Stimulated activated CD4-positive, alpha-beta T cell treated with anti-CD3 and anti-CD28 coated beads, Interleukin-4, amount 100 ng/mL, for 1 hour (primary cell): ENCODE results near the gene DNMT3A.

Experiments
- DNase-seq: peaks from one replicate; pipeline ENCODE4 v3.0.0-alpha.2; 2020

The DNMT3A gene

DNA sequence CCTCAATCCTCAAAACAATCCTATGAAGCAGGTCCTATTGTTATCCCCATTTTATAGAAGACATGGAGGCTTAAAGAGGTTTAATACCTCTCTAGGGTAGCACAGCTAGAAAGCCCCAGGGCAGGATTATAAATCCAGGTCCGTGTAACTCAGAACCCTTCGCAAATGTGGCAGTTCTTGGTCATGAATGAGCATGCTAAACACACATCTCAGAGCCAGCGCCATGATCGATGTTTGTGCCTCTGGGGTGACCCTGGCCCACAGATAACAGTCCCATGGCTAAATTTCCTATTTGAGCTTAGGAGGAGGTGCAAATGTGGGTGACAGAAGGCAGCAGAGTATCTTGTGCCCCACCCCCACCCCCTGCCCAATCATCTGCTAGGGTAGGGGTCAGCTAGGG lies 17.5 kb downstream of the DNMT3A start:
- DNase-seq = no peak

DNA sequence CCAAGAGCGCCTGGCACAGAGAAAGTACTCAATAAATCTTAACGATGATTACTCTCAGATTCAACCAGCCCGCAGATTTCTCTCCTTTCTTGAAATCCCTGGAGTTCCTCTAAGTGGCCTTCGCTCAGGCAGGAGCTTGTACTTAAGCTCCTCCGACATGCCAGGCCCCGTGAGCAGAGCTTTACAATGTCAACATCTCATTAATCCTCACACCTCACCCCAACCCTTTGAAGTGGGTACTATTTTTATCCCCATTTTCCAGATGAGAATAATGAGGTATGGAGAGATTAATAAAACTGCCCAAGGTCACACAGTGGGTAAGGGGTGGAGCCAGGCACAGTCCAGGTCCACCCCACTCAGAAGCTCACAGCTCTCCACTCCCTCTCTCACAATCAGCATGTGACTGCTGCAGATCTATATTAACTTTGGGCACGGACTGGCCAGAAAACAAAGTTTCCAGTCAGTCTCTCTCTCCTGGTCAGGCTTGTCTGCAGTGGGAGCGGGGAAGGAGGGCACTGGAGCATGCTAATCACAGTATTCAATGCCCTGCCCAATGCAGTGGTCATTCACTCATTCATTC lies 18.0 kb downstream of the DNMT3A start:
- DNase-seq = no peak

DNA sequence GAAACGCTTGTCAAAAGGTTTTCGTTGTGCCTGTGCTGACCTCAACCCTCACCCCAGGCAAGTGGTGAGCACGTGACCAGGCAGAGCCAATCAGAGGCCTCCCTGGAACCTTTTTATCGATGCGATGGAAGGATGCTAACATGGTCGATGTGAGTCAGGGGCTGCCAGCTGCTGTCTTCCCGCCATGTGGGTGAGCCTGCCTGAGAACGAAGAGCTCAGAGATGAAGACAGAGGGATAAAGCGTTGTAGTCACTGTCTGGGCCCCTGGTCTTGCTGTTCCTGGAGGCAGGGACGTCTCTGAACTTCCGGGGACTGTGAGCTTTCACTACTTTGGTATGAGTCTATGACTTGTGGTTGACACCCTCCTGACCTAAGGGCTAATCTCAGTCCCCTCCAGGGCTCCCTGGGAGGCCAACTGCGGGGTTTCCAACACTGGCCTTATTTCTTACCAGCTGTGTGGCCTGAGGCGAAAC lies 18.6 kb downstream of the DNMT3A start:
- peak; percentile 47 for DNase-seq

DNA sequence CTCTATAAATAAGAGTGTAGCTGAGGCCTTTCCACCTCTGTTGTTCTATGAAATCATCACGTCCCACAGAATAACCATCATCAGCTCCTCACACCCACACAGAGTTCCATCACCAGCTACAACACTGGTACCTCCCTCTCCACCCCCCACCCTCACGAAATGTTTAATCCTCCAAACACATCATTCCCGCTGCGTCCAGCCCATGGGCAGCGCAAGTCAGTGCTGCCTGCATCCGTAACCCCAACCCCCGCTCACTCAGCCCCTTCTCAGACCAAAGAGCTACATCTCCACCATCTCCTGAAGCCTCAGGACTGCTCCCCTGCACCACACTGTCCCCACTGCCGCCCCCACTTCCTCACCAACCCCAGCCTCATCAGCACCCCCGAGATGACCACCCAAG lies 19.4 kb downstream of the DNMT3A start:
- DNase-seq = no peak

DNA sequence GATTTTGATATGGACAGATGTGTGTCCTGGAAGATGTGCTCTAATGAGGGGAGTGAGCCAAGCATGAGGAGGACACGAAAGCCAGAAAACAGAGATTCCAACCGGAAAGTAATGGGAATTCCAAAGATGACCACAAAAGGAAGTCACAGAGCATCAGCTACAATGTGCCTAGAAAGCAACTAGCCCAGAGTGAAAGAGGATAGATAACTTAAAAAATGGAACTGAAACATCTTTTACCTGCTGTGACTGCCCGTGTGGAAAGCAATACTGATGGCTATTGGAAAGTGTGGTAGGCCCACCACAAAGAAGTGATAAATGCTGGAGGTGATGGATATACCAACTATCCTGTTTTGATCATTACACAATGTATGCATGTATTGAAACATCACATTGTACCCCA lies 21.6 kb downstream of the DNMT3A start:
- DNase-seq = no peak

DNA sequence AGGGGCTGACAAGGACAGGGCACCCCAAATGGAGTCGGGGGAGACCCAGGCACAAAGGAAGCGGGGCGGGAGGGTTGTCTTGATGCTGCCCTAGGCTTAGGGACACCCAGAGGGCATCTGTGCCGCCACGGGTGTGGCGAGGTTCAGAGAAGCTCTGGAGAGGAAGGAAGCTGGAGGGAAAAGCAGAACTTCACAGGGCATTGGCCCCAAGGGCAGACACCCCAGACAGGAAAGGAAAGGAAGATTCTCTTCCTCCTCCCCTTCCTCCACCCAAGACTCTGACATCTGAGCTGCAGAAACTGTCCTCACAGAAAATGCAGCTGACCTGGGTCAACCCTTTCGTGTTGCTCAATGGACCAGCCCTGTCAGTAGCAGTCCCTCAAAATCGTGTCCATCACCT lies 25.6 kb downstream of the DNMT3A start:
- no peak for DNase-seq

DNA sequence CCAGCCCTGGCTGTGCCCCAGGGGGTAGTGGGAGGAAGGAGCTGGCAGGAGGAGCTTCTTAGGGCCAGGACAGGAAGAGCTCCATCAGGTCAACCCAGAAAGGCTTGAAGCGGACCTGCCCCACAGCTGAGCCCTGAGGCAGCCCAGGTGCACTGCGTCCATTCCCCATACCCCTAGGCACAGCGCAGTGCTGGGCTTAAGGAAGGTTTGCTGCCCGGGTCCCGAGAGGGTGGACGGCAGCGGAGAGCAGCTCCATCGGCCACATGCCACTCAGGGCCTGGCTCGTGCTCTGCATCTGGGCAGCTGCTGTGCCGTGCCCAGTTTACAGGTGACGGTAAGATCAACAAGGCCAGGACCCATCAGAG lies 26.4 kb downstream of the DNMT3A start:
- DNase-seq = no peak

DNA sequence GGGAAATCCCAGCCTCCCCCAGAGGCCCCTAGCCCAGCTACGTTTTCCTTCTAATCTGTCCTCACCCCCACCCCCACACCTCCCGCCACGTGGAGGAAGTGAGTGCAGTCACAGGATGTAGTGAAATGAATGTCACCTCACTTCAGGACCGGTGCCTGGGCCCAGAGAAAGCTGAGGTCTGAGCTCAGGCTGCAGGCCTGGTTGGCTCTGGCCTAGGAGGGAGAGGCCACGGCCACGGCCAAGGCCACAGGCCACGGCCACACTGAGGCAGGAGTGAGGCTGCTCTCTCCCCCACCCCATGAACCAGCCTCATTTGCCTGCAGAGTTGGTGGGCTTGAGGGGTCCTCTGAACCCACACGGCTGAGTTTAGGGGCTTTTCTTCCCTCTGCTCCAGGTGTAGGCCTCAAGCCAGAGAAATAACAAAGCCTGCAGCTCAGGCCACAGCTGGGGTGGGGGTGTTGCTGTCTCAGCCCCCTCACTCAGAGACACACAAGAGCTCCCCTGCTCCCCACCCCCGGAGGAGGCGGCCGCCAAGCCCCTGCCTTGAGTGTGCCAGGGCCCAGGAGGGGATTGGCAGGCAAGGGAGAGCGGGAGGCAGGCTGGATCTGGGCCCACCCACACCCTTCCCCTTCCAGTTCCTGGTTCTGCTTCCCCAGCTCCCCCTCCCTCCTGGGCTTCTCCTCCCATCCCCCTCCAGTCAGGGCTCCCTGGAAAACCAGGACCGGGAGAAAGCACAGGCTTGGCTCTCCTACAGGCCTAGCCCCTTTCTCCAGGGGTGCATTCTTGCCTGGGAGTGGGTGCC lies 27.0 kb downstream of the DNMT3A start:
- peak; percentile 92 for DNase-seq

DNA sequence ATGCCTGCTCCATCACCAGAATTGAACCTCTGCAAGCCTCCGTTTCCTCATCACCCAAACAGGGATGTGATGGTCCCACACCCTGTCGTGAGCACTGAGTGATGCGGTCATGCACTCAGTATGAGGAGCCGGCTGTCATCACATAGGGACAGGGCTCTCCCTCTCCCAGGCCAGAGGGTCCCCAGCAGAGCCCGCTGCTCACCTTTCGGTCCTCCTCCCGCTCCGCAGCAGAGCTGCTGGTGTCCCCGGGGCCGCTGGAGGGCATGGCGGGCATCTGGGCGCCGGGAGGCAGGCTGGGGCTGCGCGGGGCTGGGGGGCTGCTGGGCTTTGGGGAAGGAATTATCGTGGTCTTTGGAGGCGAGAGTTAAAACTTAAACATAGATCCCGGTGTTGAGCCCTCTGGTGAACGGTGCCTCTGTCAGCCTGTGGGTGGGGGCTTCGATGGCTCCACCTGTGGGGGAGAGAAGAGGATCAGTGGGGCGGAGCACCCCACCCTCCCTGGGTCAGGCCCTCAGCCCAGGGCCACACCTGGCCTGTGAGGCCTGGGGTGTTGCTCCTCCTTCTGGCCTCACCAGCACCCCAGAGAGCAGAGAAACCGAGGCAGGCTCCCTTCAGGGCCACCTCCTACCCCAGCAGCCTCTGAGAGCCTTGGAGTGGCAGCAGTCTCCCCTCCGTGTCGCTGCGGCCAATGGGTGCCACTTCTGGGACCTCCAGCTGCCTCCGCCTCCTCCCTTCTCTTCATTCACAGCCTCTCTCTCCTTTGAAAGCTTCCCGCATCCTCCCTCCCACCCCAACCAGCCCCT lies 27.8 kb downstream of the DNMT3A start:
- DNase-seq = no peak

DNA sequence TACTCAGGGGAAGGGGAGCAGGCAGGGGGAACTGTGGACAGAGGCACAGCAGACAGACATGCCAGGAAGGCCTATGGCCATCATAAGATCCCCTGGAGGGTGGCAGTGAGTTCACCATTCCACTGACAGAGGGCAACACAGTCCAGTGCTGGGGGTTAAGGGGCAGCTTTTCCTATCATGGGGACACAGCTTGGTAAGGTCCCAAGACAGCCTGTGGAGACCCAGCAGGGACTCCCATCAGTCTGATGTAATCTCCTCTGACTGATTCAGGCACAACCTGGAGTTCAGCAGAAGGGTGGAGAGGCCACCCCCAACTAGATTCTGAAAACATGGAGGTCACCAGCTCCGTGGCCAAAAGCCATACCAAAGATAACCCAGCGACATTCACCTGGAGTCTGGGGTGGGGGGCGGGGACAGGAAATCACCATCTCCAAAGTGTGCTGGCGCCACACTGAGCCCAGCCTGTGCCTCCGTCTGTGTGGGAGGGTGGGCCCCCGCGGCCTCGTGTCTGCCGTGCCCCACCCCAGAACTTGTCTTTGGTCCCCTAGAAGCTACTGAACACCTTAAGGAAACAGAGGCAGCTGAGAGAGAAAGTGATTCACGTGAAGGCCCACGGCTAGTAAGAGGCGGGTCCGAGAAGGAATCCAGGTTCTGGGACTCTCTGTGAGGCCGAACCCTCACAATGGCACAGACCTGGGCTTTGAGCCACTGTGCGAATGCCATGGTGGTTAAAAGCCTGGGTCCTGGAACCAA lies 28.6 kb downstream of the DNMT3A start:
- peak; percentile 46 for DNase-seq

DNA sequence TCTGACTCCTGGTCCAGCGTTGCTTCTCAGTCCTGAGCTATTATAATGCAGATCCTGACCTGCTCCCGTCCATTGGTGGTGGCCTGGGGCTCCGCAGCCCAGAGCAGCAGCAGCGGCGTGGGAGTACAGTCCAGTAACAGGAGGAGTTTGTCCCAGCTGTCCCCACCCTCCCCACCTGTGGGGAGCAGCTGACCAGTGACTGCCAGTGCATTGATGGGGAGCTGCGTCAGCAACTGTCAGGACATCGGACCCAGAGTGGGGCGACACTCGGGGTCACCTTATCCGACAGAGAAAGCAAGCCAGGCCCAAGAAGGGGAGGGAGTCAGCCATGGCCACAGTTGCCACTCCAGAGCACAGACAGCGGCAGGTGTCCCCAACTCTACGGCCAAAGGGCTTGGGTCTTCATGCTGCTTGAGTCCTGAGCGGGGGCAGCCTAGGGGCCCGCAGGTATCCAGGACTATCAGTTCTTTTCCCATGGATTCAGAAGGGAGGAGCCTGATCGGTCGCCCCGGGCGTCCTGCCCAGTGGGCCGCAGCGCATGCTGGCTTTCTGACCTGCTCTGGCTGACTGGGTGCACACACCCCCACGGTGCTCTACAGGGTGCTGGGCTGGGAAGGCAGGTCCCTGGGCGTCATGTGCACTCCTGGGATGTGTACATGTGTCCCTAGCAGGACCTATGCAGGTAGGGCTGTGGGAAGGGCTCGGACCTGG lies 29.7 kb downstream of the DNMT3A start:
- DNase-seq = no peak

DNA sequence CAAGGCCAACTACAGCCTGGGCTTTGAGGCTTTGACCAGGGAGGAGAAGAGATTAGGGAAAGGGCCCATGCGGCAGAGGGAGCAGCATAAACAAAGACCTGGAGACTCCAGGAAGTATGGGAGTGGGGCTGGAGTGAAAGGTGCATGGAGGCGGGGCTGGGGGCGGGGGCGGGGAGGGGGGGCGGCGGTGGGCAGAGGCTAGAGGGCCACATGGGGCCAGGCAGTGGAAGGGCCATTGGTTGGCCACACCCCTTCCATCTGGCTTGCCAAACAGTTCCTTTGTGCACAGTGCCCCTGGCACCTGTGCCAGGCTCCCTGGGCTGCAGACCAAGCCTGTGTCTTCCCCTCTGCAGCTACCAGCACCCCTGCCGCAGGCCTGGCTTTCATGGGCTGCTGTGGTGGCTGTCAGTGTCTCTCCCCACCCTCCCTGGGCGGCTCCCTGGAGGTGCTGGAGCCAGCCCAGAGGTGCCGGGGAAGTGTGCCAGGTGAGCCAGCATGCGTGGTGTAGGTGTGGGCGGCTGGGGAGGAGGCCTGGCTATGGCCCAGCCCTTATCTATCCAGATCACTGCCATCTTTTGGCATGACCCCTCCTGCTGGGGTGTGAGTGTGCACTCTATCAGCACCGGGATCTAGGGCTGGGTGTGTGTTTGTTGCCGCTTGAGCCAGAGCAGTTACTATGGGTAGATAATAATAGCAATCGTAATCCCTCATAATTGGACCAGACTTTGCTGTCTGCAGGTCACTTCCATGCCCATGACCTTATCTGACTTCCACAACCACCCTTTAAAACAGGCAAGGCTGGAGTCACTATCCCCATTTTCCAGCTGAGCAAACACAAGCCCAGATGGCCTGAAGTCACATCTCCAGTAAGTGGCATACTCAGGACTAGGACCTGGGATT lies 30.5 kb downstream of the DNMT3A start:
- no peak for DNase-seq

DNA sequence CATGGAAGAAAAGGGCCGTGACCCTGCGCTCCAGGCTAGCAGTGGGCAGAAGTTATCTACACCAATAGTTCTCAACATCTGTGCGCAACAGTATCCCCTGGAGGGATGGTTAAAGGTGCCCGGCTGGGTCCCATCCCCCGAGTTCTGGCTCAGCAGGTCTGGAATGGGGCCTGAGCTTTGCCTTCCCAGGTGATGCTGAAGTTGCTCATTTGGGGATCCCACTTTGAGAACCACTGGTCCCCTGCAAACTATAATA lies 31.1 kb downstream of the DNMT3A start:
- DNase-seq = no peak

DNA sequence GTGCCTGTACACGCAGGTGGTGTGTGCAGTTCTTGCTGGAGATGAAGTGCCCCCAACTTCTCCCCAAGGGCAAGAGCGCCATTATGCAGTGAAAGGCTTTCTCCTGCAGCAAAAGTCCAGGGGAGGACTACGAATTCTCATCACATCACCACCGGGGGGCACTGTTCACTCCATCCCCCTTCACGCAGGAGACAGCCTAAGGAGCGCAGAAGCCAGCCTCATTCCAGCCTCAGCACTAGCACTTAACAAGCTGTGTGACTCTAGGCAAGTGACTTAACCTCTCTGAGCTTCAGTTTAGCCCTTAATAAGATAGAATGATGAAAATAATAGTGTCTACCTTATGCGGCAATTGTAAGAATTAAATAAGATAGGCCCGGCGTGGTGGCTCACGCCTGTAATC lies 32.3 kb downstream of the DNMT3A start:
- peak; percentile 75 for DNase-seq

DNA sequence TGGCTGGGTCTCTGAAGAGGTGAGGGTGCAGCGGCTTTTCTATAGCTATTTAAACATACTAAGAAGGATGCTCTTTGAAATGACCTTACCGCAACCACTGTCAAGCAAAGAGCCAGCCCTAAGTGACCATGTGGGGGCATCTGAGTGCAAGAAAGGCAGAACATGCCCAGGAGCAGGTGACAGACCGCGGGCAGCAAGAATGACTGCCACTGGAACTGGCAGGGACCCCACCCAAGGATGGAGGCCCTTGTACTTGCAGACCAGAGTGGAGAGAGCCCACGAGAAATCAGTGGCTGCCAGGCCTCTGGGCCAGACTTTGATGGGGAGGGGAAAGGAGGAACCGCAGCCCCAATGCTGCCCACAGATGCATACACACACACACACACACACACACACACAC lies 33.1 kb downstream of the DNMT3A start:
- no peak for DNase-seq

DNA sequence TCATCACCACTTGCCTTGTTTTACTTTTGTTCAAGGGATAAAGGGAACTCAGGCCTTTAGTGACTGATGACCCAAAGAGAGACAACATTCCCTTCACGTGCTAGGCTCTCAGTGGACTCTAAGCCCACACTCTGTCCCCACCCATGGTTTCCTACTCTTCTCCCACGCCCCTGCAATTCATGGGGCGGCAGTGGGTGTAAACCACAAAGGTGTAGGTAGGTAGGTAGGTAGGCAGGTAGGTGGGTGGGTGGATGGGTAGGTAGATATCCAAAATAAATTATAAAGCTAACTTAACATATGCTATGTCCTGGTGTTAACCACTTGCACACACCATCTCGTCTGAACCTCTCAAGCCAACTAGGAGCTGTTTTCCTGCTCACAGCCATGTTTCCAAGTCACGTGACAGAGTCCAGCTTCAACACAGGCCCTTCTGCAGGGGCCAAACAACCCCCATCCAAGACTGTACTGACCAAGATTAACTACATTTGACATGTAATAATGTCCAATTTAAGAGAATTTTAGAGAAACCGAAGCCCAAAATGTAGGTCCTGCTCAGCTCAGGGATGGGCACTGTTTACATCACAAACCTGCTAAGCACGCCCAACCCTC lies 33.7 kb downstream of the DNMT3A start:
- no peak for DNase-seq

DNA sequence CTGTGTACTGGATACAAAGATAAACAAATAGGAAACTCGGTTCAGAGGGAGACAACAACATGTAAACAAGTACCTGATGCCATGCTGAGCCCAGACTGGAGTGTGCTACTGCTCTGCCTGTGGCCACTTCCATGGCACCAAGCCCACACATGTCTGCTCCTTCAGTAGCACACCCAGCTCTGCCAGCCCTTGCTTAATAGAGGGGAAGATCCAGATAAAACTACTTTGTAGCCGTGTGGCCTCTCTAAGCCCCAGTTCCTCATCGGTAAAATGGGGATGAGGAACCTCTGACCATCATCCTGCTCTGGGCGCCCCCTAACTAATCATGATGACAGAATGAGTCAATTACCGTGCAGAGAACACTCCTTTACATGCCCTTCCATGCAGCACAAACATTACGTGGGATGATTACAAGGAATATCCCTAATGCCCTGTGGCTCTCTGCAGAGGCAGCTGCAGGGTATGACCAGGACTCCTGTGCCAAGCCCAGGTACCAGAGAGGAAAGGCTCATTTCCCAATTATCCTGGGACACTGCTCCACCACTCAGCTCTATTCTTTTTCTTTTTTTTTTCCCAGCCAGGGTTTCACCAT lies 34.9 kb downstream of the DNMT3A start:
- DNase-seq = no peak

DNA sequence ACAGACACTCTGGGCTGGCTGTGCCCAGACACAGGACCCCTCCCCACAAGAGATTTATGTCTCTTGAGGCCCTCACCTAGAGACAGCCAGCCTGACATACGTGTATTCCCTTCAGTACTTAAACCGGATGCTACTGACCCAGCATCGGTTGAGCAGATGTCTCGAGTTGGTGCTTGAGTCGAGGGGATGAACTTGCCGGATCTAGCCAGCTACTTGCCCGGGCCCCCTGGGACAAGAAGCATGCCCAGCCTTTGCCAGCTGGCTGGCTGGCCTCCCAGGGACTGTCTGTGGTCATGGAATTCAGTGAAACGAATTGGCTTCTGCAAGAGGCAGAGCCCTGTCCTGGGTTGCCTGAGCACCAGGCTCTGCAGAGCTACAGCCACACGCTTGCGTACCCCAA lies 36.0 kb downstream of the DNMT3A start:
- DNase-seq = no peak

DNA sequence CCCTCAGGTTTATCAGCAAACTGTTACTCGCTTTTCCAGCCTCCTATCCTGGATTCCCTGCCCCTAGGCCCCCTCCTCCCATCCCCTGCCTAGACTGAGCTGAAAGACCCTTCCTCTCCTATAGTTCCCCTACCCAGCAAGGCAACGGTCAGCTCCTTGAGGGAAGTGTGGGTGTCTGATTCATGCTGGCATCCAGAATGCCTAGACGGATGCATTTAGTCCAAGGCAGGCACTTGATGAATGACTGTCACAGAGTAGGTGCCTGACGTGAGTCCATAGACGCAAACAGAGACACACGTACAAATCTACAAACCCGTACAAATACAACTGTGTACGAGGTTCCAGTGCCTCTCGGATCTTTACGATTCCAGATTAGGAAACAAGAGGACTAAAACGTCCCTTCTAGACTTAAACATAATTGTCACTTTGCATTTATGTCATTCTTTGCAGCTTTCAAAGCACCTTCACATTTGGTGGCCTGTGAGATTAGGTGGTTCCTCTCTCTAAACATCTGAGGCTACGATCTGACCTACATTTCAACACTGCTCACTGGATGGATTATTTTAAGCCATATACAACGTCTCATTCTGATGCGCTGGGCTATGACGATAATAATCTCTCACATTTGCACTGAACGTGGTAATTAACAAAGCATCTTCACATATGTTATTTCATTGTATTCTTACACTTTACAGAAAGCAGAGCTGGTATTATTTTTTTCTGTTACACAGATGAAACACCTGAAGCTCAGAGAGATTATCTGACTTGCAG lies 36.7 kb downstream of the DNMT3A start:
- no peak for DNase-seq

DNA sequence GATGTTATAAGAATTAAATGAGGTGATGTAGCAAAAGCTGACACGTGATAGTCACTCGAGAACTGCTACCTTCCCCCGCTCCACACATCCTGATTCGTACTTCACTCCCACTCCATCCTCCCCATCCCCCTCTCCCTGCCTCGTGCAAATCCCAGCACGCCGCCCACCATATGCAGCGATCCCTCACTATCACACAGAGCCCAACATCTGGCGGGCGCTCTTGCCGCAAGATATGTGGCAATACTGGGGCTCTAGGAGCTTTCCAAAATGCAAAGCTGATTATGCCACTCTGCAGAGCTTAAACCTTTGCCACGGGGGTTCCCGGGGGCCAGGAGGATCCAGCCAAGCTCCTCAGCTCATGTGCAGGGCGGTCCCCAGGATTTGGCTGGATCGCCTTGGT lies 37.4 kb downstream of the DNMT3A start:
- no peak for DNase-seq
